Erythroblast (primary cell): ENCODE results near the gene RAC2.

Experiments used
- GATA1 ChIP-seq: IDR thresholded peaks from 2 replicates; pipeline ENCODE4 v1.6.1; 2011; ENCODE audit warnings: low read depth, mild to moderate bottlenecking, control low read depth, low read length, moderate library complexity
- POLR2A ChIP-seq: IDR thresholded peaks from 2 replicates; pipeline ENCODE4 v1.6.1; 2011; ENCODE audit warnings: mild to moderate bottlenecking, low read length

- TF ChIP-seq POLR2A (no peak), GATA1 (no peak)
Observed at GRCh38 chr22:37281195-37281594, 37.1 kb upstream of the RAC2 start.
